Measurements from ENCODE around the gene TEX44.

DNA sequence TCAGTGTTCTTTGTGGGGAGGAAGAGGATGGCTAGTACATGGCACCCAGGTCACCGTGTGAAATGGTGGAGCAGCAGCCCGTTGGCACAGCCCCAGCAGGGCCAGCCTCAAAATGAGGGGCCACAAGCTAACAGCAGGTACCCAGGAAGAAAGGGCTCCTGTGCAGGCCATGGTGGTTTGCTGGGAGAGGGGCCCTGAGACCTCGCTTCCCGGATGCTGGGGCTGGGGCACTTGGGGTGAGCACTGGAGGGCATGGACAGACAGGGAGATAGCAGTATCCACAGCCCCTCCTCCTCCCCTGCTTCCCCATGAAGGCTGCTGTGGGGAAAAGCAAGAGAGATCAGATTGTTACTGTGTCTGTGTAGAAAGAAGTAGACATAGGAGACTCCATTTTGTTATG is 16.2 kb upstream of the TEX44 start:
- TF ChIP-seq CTCF (IDR thresholded peaks at IDR 0.05; ENCODE audit: insufficient read depth, low read length): no peak
- TF ChIP-seq, protein P1, sequence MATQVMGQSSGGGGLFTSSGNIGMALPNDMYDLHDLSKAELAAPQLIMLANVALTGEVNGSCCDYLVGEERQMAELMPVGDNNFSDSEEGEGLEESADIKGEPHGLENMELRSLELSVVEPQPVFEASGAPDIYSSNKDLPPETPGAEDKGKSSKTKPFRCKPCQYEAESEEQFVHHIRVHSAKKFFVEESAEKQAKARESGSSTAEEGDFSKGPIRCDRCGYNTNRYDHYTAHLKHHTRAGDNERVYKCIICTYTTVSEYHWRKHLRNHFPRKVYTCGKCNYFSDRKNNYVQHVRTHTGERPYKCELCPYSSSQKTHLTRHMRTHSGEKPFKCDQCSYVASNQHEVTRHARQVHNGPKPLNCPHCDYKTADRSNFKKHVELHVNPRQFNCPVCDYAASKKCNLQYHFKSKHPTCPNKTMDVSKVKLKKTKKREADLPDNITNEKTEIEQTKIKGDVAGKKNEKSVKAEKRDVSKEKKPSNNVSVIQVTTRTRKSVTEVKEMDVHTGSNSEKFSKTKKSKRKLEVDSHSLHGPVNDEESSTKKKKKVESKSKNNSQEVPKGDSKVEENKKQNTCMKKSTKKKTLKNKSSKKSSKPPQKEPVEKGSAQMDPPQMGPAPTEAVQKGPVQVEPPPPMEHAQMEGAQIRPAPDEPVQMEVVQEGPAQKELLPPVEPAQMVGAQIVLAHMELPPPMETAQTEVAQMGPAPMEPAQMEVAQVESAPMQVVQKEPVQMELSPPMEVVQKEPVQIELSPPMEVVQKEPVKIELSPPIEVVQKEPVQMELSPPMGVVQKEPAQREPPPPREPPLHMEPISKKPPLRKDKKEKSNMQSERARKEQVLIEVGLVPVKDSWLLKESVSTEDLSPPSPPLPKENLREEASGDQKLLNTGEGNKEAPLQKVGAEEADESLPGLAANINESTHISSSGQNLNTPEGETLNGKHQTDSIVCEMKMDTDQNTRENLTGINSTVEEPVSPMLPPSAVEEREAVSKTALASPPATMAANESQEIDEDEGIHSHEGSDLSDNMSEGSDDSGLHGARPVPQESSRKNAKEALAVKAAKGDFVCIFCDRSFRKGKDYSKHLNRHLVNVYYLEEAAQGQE (IDR thresholded peaks at IDR 0.05; ENCODE audit: insufficient replicate concordance, low read depth): no peak
- TF ChIP-seq POLR2AphosphoS5 (IDR thresholded peaks at IDR 0.05; ENCODE audit: low read depth): no peak
- no peak for TF ChIP-seq GABPA (IDR thresholded peaks at IDR 0.05; ENCODE audit: low read depth)

Measured in HL-60 (cell line).